Muscle of arm (tissue), 12 donors: ENCODE measurements around the gene EPHA3. TPM values are rescaled to one million over a fixed set of nuclear protein-coding genes. Genes with fewer than 3 reads are reported as not detected.

ENCODE experiments used
- DNase-seq: peaks from one replicate; pipeline ENCODE4 v3.0.0-alpha.2; 2013
- polyA plus RNA-seq, 12 donors: library from polyadenylated mRNA; unstranded; fragments of 120-200 nt; gene quantifications; one replicate each; pipeline ENCODE4 v1.2.1, GENCODE V29; 2013; ENCODE audit not compliant: insufficient read length in 12 of 12

The EPHA3 gene
- polyA plus RNA-seq, 12 donors, result 10.8 to 27.7 (median 17.4) TPM; not detected in 1

DNA sequence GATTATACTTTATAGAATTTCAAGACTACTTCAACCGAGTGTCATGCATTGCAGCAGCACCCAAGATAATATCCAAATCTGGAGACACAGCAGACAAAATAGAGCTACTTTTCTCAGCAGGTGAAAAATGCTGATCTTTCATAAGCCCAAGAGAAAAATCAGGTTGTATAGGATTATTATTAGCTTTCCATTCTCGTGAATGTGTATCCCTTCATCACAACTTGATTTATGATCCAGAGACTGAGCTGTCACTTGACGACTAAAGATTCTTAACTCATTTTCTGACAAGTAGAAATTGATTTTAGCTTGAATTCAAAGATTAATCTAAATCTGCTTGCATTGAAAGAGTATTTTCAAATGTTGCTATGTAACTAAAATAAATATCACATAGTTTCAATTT is 32.4 kb downstream of the EPHA3 start:
- no peak for DNase-seq

DNA sequence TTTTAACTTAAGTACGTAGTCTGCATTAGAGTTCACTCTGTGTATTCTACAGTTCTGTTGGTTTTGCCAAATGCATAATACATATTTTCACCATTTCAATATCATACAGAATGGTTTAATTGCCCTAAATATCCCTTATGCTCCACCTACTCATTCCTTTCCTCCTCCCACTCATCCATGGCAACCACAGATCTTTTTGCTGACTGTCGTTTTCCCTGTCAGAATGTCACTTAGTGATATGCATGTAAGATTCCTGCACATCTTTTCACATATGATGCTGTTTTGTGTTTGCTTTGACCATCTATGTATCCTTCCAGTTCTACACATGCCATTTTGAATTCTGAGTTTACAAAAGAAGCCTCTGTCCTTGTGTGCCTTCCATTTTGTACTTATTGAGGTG is 36.7 kb downstream of the EPHA3 start:
- DNase-seq, result no peak

DNA sequence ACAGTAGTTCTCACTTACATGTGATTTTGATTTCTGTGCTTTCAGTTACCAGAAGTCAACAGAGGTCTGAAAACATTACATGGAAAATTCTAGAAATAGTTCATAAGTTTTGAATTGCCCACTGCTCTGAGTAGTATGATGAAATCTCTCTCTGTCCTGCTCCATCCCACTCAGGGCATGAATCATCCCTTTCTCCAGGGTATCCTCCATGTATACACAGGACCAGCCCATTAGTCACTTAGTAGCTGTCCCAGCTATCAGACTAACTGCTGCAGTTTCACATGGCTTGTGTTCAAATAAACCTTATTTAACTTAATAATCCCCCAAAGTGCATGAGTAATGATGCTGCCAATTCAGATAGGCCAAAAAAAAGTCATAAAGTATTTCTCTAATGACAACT is 38.6 kb downstream of the EPHA3 start:
- no peak for DNase-seq

DNA sequence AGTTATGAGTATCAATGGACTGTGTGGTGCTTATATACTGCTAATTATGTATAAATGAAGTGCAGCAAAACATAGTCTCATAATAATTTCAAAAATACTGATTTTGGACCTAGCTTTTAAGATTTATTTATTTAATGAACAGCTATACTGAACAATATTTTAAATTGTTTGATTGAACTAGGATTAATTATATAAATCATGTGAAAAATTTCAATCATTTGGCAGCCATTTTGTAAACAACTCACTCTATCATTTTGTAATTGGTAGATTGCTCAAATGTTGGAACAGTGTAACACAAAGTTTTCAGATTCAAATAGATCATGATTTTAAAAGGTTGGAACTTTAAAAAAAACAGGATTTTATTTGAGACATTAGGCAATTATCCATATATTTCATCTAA is 47.0 kb downstream of the EPHA3 start:
- DNase-seq, result no peak

DNA sequence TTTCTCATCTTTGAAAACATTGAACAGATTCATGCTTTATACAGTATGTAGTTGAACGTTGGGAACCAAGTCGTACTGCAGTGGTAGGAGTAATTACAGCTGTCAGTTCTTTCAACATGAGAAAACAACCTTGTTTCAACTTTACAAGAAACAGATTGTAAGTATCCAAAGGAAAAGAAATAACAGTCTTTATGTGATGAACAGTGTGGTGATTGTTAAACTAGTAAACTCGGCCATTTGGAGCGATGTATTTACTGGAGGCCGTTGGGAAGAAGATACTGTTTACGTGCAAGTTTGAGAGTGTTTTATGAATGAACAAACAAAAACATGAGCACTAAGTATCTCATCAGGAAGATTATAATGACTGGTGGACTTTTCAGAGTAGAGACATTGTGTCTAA is 48.4 kb downstream of the EPHA3 start:
- no peak for DNase-seq

DNA sequence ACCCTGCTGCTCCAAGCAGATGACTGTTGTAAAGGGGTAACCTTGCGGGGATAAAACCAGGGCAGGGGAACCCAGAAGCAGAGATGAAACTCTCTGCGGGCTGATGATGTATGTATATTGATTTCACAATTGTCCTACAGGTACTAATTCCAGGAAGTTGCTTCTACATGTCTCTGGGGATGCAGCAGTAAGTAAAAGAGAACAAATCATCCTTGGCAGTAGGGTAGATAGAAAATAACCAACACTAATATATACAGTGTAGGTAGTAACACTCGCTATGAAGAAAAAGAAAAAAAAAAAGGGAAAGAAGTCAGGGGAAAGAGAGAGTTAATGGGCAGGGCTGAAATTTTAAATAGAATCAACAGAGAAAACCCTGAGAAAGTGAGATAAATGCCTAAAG is 50.2 kb downstream of the EPHA3 start:
- no peak for DNase-seq

GRCh38 chr3:89159605-89160004 is 52.2 kb downstream of the EPHA3 start:
- no peak for DNase-seq

DNA sequence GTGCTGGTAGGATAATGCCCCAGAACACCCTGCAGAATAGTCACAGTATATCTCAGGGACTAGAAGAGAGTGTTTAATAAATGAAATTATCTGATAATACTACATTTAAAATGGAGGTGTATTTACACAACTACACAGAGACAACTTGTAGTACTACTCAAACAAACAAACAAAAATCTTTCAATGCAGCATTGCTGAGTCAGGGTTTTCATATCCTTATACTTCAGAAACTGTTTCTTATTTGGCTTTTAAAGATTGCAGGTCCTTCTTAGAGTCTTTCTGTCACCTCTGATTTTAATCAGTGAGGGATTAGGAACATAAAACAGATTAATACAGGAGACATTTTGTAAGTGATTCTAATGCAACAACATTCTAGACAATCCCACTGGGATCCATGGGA is 57.4 kb downstream of the EPHA3 start:
- DNase-seq, result no peak

DNA sequence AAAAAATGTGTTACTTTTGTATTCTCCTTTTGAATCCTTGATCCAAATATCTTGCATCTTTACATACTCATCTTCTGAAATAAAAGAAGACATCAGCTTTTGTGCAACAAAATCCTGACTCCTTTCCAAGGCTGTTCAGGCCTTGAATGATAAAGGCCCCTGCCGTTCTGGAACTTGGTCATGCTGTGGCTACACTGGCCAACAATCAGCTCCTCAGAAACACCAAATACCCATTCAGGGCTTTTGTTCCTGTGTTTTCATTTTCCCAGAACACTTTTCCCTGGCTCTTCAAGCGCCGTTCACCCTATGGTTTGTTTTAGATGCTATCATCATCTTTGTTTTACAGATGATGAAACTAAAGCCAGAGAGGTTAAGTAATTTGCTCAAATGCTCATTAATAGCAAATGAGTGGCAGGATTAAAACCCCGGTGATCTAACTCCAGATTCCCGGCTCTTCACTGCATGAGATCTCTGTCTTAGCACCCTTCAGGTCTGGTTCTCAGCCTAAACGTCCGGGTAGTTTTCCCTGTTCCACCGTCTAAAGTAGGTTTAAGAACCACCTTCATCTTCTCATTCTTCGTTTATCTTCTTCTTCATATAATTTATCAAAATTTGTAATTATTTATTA is 58.3 kb downstream of the EPHA3 start:
- no peak for DNase-seq

- no peak for DNase-seq
Measured at GRCh38 chr3:89171687-89172545, 64.5 kb downstream of the EPHA3 start.

- DNase-seq, result no peak
Measured at GRCh38 chr3:89173546-89173945, 66.1 kb downstream of the EPHA3 start.

DNA sequence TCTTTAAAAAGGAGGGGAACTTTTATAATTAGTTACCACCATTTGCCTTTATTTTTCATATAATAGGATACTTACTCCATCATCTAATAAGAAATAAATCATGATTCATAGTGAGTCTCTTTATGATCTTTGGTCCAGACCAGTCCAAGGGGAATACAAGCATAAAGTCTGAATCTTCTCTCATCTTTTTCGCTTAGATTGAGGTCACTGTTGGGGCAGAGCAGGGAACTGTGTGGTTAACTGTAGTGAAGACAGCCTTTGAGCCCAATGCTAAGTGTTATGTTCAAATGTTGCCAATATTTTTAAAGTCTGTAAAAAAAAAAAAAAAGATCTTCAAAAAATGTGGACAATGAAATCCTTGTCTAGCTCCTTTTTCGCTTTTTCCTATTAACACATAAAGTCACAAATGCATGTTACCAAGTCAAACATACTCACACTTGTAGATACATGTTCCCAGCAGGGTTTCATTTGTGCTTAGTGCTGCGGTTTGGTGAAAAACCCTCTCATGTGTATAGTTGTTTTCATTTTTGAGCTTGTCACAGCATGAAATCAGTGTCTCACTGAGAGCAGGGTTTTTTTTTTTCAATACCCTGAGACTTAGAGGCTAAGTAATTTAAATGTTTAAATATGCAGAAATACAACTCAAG is 72.1 kb downstream of the EPHA3 start:
- no peak for DNase-seq

DNA sequence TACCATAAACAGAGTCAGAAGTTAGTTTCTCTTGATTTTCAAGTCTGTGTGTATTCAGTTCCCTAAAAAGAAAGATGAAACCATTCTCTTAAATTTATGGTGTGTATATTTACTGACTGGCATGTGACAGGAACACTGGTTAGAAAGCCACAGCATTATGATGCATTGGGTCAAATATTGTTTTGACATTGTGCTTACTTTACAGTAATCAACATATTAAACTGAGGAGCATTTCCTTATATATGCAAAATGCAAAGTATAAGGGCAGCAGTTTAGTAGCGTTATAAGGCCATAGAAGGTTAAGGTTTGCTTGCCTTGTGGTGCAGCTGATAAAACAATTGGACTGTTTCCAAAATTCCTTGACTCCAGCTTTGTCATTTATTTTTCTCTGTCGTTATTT is 72.9 kb downstream of the EPHA3 start:
- DNase-seq, result no peak

DNA sequence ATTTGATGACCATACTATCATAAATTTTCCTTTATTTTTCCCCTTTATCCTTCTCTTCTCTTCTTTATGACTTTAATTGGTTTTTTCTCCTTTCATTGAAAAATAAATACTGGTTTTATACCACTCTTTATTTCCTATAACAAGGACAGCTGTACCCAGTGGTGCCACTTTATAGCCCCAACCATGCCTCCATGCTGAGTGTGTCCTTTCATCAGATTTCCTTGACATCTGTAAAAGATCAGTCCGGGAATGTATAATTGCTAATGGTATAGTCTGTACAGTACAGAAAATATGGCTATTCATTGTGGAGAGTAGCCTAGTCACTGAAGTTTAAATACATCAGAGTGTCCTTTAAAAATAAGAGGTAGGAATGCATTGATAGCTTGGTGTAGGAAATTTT is 74.6 kb downstream of the EPHA3 start:
- DNase-seq, result no peak

- no peak for DNase-seq
Measured at GRCh38 chr3:89184151-89184995, 77.0 kb downstream of the EPHA3 start.

- no peak for DNase-seq
Measured at GRCh38 chr3:89186456-89186855, 79.0 kb downstream of the EPHA3 start.

- DNase-seq, result no peak
Measured at GRCh38 chr3:89198591-89198990, 91.2 kb downstream of the EPHA3 start.

DNA sequence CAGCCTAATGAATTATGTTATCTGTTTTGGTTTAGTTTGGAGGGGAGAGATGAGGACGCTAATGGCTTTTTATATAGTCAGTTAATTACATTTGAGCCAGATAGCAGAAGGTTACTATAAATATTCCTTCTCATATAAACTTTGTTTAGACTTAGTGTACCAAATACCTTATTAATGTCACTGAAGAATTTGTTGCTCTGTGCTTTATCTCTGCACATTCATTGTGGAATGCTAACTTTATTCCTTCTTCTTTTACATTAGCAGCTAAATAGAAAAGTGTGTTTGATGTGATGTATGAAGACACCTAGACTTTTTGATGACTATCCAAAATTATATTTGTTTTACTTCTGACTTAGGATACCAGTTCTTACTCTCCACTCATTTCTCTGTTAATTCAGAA is 105.2 kb downstream of the EPHA3 start:
- no peak for DNase-seq

DNA sequence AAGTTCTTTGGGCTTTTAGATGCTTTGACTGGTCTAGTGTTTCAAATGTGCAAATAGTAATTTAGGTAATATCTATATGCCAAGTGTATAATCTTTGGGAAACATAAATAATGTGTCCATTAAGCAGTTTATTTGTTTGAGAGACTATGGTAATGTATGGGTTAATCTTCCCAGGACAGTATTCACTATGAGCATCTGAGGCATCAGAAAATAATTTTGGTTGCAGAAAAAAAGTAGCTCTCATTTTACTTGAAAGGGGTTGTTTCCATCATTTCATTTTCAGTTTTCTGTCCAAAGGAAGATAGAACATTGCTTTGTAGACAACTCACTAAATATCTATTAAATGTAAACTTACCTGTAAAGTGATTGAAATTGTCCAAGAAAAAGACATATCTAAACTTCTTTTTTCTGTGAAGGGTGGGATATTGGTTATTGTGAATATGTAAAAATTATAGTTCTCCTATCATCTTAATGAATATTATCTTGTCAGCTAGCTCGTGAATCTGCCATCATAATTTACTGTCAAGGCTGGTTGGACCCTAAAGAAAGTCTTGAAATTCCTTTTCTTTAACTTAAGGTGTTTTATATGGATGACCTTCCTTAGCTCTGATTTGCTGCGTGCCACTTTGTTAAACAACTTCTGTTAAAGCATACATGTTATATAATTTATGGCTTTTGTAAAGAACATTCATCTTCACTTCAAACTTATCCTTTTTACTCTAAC is 108.8 kb downstream of the EPHA3 start:
- DNase-seq, result no peak

DNA sequence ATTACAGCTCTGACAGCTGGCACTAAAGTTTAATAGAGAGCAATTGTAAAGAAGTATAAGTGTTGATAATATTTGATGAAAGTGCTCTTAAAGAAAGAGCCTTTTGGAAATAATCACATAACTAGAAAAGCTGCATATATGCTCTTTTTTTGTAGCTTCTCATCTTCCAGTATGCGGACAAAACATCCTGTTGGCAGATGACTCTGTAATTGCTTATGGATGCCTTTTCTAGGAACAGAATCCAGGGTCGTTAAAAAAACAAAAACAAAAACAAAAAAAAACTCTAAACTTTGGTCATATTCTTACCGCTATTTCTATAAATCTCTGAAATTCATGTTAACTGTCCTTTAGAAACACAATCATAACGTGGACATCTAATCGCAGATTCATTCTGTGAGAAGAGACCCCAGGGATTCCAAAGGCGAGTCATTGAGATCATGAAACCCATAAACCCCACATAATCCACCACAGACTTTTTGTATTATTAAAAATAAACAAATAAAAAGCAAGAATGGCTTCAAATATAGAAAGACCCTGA is 109.8 kb downstream of the EPHA3 start:
- peak; percentile 54 for DNase-seq

DNA sequence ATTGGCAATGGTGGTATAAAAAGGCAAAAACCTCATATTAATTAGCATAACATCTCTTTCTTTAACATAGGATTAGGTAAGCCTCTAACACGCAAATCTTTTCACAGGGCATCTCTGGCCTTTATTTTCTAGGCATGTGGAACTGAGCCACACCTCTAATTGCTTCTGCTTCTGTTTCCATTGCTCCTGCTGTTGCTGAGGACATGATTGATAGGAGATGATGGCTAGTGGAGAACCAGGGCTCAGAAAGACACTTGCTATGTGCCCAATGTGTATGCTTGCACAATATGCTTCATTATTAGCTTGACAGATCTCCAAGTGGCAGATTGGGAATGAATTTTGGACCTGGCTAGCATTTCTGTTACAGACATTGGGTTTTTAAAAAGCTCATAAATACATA is 114.5 kb downstream of the EPHA3 start:
- no peak for DNase-seq
